ENCODE measurements around the gene METTL8.

DNA sequence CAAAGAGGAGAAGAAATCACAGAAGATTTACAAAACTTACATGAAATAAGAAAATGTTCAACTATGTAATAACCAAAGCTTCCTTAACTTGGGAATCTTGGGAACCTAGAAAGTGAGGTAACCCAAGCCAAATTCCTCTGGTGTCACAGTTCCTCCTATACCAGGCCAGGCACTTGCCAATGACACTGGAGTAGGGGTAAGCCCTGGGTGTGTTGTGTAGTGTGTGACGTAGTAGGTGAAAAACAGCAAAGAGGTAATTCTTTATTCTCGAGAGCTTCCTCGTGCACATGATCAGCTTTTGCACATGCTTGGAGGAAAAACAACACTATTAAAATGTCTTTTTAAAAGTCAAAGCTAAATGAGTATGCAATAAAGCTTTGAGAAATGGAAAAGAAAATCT lies 118.0 kb downstream of the METTL8 start:
- TF ChIP-seq, protein P1, sequence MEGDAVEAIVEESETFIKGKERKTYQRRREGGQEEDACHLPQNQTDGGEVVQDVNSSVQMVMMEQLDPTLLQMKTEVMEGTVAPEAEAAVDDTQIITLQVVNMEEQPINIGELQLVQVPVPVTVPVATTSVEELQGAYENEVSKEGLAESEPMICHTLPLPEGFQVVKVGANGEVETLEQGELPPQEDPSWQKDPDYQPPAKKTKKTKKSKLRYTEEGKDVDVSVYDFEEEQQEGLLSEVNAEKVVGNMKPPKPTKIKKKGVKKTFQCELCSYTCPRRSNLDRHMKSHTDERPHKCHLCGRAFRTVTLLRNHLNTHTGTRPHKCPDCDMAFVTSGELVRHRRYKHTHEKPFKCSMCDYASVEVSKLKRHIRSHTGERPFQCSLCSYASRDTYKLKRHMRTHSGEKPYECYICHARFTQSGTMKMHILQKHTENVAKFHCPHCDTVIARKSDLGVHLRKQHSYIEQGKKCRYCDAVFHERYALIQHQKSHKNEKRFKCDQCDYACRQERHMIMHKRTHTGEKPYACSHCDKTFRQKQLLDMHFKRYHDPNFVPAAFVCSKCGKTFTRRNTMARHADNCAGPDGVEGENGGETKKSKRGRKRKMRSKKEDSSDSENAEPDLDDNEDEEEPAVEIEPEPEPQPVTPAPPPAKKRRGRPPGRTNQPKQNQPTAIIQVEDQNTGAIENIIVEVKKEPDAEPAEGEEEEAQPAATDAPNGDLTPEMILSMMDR (conservative IDR thresholded peaks at IDR 0.05 in 1 of 2, IDR thresholded peaks at IDR 0.05 in 1 of 2; ENCODE audit: extremely low read depth in 1 of 2, insufficient read depth in 1 of 2, low read depth in 1 of 2, low read length in 2 of 2) = no peak
- TF ChIP-seq EZH2 (IDR thresholded peaks at IDR 0.05; ENCODE audit: borderline replicate concordance, low read length) = no peak

Measured in mammary epithelial cell (primary cell).